Cardiac muscle cell (in vitro differentiated cells and primary cell): ENCODE measurements around the gene PKD1. TPM values are rescaled to one million over a fixed set of nuclear protein-coding genes. Genes with fewer than 3 reads are reported as not detected.

ENCODE experiments used
- DNase-seq, 2 donors: peaks; one replicate each; pipeline versions ENCODE4 v3.0.0 to v3.0.0-alpha.2; 2010 to 2017; ENCODE audit warnings: low read depth in 1 of 2, low spot score in 1 of 2
- H3K27ac ChIP-seq: fragments of 200-600 bp; sonication (generic); 2 replicates; pipeline ENCODE4 v1.5.1; 2016
- H3K27me3 ChIP-seq: fragments of 200-600 bp; sonication (generic); 2 replicates; pipeline ENCODE4 v1.6.0; 2016; ENCODE audit warnings: control low read depth
- H3K36me3 ChIP-seq: fragments of 200-600 bp; sonication (generic); 2 replicates; pipeline ENCODE4 v1.5.1; 2016; ENCODE audit warnings: control low read depth
- H3K4me1 ChIP-seq: fragments of 200-600 bp; sonication (generic); 2 replicates; pipeline ENCODE4 v1.8.1; 2017; ENCODE audit warnings: low read depth, mild to moderate bottlenecking, mixed run types
- H3K4me3 ChIP-seq: fragments of 200-600 bp; sonication (generic); 2 replicates; pipeline ENCODE4 v1.5.1; 2016; ENCODE audit warnings: mild to moderate bottlenecking
- H3K9me3 ChIP-seq: fragments of 200-600 bp; sonication (generic); 2 replicates; pipeline ENCODE4 v1.5.1; 2017; ENCODE audit warnings: low read depth, mild to moderate bottlenecking, control low read depth
- CTCF ChIP-seq: IDR thresholded peaks from 2 replicates; pipeline ENCODE4 v1.5.1; 2012; ENCODE audit warnings: low read depth, mild to moderate bottlenecking, low read length
- polyA plus RNA-seq: library from polyadenylated mRNA; unstranded; fragments of >200 nt; fragmentation: Nextera tagmentation; extraction: Ambion mirVana; gene quantifications from 2 replicates; pipeline ENCODE4 v1.2.1, GENCODE V29; 2016
- total RNA-seq: library from RNA; depleted of rRNA; stranded (reverse); fragments of >200 nt; gene quantifications from 2 replicates; pipeline ENCODE4 v1.2.3, GENCODE V29; 2016

The PKD1 gene
- total and polyA plus RNA-seq, 2 experiments from 2014 or later, result 49.9 to 206 TPM

- no peaks in the 10 kb centered on the region for H3K27me3 ChIP-seq
- no peak for TF ChIP-seq CTCF
- H3K4me3 ChIP-seq, result no peak overlapping the region
- H3K9me3 ChIP-seq, result no peaks in the 10 kb centered on the region
- H3K36me3 ChIP-seq, result peaks cover 27% of the 10 kb centered on the region
- H3K27ac ChIP-seq, result no peak overlapping the region
- H3K4me1 ChIP-seq, result no peaks in the 10 kb centered on the region
- no peak for DNase-seq
These were observed 41.9 kb upstream of the PKD1 start for GRCh38 chr16:2177561-2177960.

DNA sequence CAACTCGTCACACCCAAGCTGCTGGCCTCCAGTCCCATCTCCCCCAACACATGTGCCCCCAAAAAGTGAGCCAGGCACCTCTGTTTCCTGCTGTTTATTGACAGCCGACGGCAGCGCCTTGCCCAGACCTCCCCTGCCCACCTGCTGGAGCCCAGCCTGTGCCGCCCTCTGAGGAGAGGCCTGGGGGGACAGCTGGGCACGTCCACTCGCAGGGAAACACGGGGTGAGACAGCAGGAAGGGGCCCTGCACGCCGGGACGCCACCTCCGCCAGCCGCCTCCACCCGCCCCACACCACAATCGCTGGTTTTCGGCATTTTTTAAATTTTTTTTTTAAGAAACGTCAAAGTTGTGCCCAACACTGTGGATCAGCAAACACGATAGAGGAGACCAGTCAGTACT is 41.4 kb upstream of the PKD1 start:
- Histone ChIP-seq H3K9me3 (no peaks in the 10 kb centered on the region), H3K27me3 (no peaks in the 10 kb centered on the region), H3K36me3 (peaks cover 27% of the 10 kb centered on the region), H3K4me1 (no peaks in the 10 kb centered on the region), H3K4me3 (no peak overlapping the region), H3K27ac (no peak overlapping the region)
- DNase-seq, result no peak
- no peak for TF ChIP-seq CTCF

GRCh38 chr16:2176047-2176446 is 40.3 kb upstream of the PKD1 start:
- no peaks in the 10 kb centered on the region for H3K9me3 ChIP-seq
- no peak for TF ChIP-seq CTCF
- H3K4me3 ChIP-seq, result no peak overlapping the region
- H3K36me3 ChIP-seq, result peaks cover 27% of the 10 kb centered on the region
- no peak for DNase-seq
- H3K27me3 ChIP-seq, result no peaks in the 10 kb centered on the region
- H3K27ac ChIP-seq, result no peak overlapping the region
- no peaks in the 10 kb centered on the region for H3K4me1 ChIP-seq

GRCh38 chr16:2175454-2175853 is 39.8 kb upstream of the PKD1 start:
- TF ChIP-seq CTCF, result no peak
- H3K36me3 ChIP-seq, result peaks cover 27% of the 10 kb centered on the region
- no peaks in the 10 kb centered on the region for H3K4me1 ChIP-seq

GRCh38 chr16:2174396-2175131 is 38.9 kb upstream of the PKD1 start:
- peaks cover 27% of the 10 kb centered on the region for H3K36me3 ChIP-seq
- no peaks in the 10 kb centered on the region for H3K4me1 ChIP-seq
- no peaks in the 10 kb centered on the region for H3K9me3 ChIP-seq
- H3K27me3 ChIP-seq, result no peaks in the 10 kb centered on the region
- H3K27ac ChIP-seq, result no peak overlapping the region
- no peak for TF ChIP-seq CTCF
- no peak for DNase-seq
- no peak overlapping the region for H3K4me3 ChIP-seq

More at GRCh38 chr16:2175454-2175853, 39.8 kb upstream of the PKD1 start:
- H3K9me3 ChIP-seq, result no peaks in the 10 kb centered on the region
- no peak overlapping the region for H3K27ac ChIP-seq
- no peak for DNase-seq
- H3K27me3 ChIP-seq, result no peaks in the 10 kb centered on the region
- no peak overlapping the region for H3K4me3 ChIP-seq

DNA sequence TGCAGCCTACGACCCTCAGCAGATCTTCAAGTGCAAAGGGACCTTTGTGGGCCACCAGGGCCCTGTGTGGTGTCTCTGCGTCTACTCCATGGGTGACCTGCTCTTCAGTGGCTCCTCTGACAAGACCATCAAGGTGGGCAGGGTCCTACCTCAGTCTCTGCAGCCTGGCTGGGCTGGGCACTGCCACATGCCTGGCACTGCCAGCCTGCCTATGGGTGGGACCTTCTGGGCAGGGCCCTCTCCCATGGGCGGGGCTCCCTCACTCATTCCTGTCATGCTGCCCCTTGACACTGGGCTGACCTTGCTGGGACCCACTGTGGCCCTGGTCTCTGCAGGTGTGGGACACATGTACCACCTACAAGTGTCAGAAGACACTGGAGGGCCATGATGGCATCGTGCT is 38.2 kb upstream of the PKD1 start:
- no peaks in the 10 kb centered on the region for H3K9me3 ChIP-seq
- H3K36me3 ChIP-seq, result peaks cover 27% of the 10 kb centered on the region
- H3K4me1 ChIP-seq, result no peaks in the 10 kb centered on the region
- no peaks in the 10 kb centered on the region for H3K27me3 ChIP-seq
- no peak overlapping the region for H3K4me3 ChIP-seq
- no peak overlapping the region for H3K27ac ChIP-seq
- DNase-seq, result no peak
- no peak for TF ChIP-seq CTCF
